Testis (tissue), 2 donors: Measurements from ENCODE around the gene ELMO2.

Source experiments
- CTCF ChIP-seq, 3 experiments: fragments of 450-650 bp in 2 of 3; fragments of 200-600 bp in 1 of 3; sonication (generic) in 1 of 3; IDR thresholded peaks; one replicate each; pipeline ENCODE4 v1.5.1; 2016 to 2019; ENCODE audit warnings: antibody characterized with exemption in 3 of 3, mild to moderate bottlenecking in 2 of 3, moderate library complexity in 1 of 3
- POLR2A ChIP-seq: fragments of 450-650 bp; IDR thresholded peaks from one replicate; pipeline ENCODE4 v1.6.1; 2017; ENCODE audit warnings: antibody characterized with exemption, mild to moderate bottlenecking, moderate library complexity

- TF ChIP-seq CTCF (IDR thresholded peaks at IDR 0.05), result no peak
- TF ChIP-seq POLR2A, result no peak
These were observed 38.2 kb downstream of the ELMO2 start for GRCh38 chr20:46367967-46368901.
